ENCODE results near the gene ZNF35. TPM values are rescaled to one million over a fixed set of nuclear protein-coding genes. Genes with fewer than 3 reads are reported as not detected.
A peak's percentile ranks its signal among the peaks of the same experiment; 100 is the strongest.

The ZNF35 gene
- total RNA-seq, 1 experiment from 2014 or later, result 7.9 TPM

- no peak overlapping the region for H3K4me2 ChIP-seq (ENCODE audit: low read length)
- POLR2A ChIA-PET, result no interaction called here
- ATAC-seq (no peak), DNase-seq (ENCODE audit: low read depth, low spot score) (no peak)
- peaks cover 24 to 50% of the 10 kb centered on the region in 2 experiments for H3K36me3 ChIP-seq (ENCODE audit: control insufficient read depth in 1 of 2, insufficient read depth in 2 of 2, low read length in 2 of 2)
- BruUV-seq (replicated peaks), result TSS peak; percentile 17
- H3K79me2 ChIP-seq (ENCODE audit: insufficient read depth, low read length), result peaks cover 14% of the 10 kb centered on the region
- no peak overlapping the region for H2AFZ ChIP-seq (ENCODE audit: low read depth, low read length, poor library complexity, severe bottlenecking)
- no peak overlapping the region for H3K4me3 ChIP-seq (replicated peaks in 1 of 2; ENCODE audit: low read depth in 1 of 2, low read length in 2 of 2)
- H3K9me3 ChIP-seq (ENCODE audit: control insufficient read depth in 1 of 2, insufficient read depth in 1 of 2, low read depth in 1 of 2, low read length in 2 of 2), result peaks cover 28 to 34% of the 10 kb centered on the region in 2 experiments; a peak in 3 of 4 replicates
- TF ChIP-seq ATF3 (IDR thresholded peaks at IDR 0.05), result no peak
- no peak for TF ChIP-seq YY1 (IDR thresholded peaks at IDR 0.05; ENCODE audit: extremely low read depth, insufficient replicate concordance, low read depth, low read length)
- no peak for TF ChIP-seq POLR2AphosphoS5 (IDR thresholded peaks at IDR 0.05; ENCODE audit: low read depth, low read length)
- no peak for TF ChIP-seq EZH2 (IDR thresholded peaks at IDR 0.05)
- no peak for TF ChIP-seq POLR2A (IDR thresholded peaks at IDR 0.05; ENCODE audit: borderline replicate concordance, extremely low read depth, insufficient read depth, insufficient read length)
- TF ChIP-seq, protein P1, sequence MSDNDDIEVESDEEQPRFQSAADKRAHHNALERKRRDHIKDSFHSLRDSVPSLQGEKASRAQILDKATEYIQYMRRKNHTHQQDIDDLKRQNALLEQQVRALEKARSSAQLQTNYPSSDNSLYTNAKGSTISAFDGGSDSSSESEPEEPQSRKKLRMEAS (IDR thresholded peaks at IDR 0.05), result no peak
- no peak for TF ChIP-seq JUND (IDR thresholded peaks at IDR 0.05)
- no peak for TF ChIP-seq SRF (IDR thresholded peaks at IDR 0.05; ENCODE audit: low read depth)
- TF ChIP-seq EGR1 (IDR thresholded peaks at IDR 0.05; ENCODE audit: low read depth), result no peak
- no peak for TF ChIP-seq FOSL1 (IDR thresholded peaks at IDR 0.05; ENCODE audit: low read depth)
- TF ChIP-seq EZH2phosphoT487 (IDR thresholded peaks at IDR 0.05; ENCODE audit: borderline replicate concordance), result no peak
- TF ChIP-seq ELF1 (IDR thresholded peaks at IDR 0.05; ENCODE audit: borderline replicate concordance, low read depth), result no peak
- no peak for TF ChIP-seq ZFX (IDR thresholded peaks at IDR 0.05)
- no peak for TF ChIP-seq SIN3A (IDR thresholded peaks at IDR 0.05; ENCODE audit: low read depth)
- TF ChIP-seq, protein P2, sequence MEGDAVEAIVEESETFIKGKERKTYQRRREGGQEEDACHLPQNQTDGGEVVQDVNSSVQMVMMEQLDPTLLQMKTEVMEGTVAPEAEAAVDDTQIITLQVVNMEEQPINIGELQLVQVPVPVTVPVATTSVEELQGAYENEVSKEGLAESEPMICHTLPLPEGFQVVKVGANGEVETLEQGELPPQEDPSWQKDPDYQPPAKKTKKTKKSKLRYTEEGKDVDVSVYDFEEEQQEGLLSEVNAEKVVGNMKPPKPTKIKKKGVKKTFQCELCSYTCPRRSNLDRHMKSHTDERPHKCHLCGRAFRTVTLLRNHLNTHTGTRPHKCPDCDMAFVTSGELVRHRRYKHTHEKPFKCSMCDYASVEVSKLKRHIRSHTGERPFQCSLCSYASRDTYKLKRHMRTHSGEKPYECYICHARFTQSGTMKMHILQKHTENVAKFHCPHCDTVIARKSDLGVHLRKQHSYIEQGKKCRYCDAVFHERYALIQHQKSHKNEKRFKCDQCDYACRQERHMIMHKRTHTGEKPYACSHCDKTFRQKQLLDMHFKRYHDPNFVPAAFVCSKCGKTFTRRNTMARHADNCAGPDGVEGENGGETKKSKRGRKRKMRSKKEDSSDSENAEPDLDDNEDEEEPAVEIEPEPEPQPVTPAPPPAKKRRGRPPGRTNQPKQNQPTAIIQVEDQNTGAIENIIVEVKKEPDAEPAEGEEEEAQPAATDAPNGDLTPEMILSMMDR (IDR thresholded peaks at IDR 0.05 in 2 of 3, conservative IDR thresholded peaks at IDR 0.05 in 1 of 3; ENCODE audit: borderline replicate concordance in 1 of 3, insufficient read depth in 1 of 3, low read depth in 2 of 3, low read length in 2 of 3), result no peak
- no peak for TF ChIP-seq SP1 (IDR thresholded peaks at IDR 0.05; ENCODE audit: low read depth)
- TF ChIP-seq CBX3 (IDR thresholded peaks at IDR 0.05; ENCODE audit: low read depth), result no peak
- no peak for TF ChIP-seq TCF7L2 (IDR thresholded peaks at IDR 0.05; ENCODE audit: borderline replicate concordance, extremely low read depth, insufficient read depth, insufficient read length)
- TF ChIP-seq ZNF274 (IDR thresholded peaks at IDR 0.05; ENCODE audit: low read depth, low read length), result no peak
- intact Hi-C loops (cut with micrococcal nuclease), result loop anchor here (10.0 kb wide), 1 partner anchor 272 kb away; no protein-coding TSS in a partner anchor
- H3K4me1 ChIP-seq (ENCODE audit: control insufficient read depth in 1 of 2, insufficient read depth in 2 of 2, low read length in 2 of 2), result no peaks in the 10 kb centered on the region
- CTCF ChIA-PET, result no interaction called here
- no peaks in the 10 kb centered on the region for H3K9me2 ChIP-seq (ENCODE audit: insufficient read depth)
- H3K9ac ChIP-seq (ENCODE audit: low read length), result no peak overlapping the region
- RAD21 ChIA-PET (ENCODE audit: low non-redundant PET in 1 of 2, low total read pairs in 2 of 2, uncharacterized antibody in 2 of 2, unreplicated experiment in 2 of 2), result no interaction called here
- no peak overlapping the region for H3K27ac ChIP-seq (ENCODE audit: low read depth, low read length)
- H4K20me1 ChIP-seq (ENCODE audit: insufficient read depth), result no peaks in the 10 kb centered on the region
- H3K27me3 ChIP-seq (ENCODE audit: insufficient read depth, low read length), result no peaks in the 10 kb centered on the region
These were observed 6.2 kb upstream of the ZNF35 start for GRCh38 chr3:44642337-44642736.
